Left renal cortex interstitium (tissue), 4 donors: ENCODE results near the gene PABPC1L2A. TPM values are rescaled to one million over a fixed set of nuclear protein-coding genes. Genes with fewer than 3 reads are reported as not detected.
A peak's percentile ranks its signal among the peaks of the same experiment; 100 is the strongest.
"Not testable (repeated sequence)": the region's sequence is repeated elsewhere in the genome, so short reads cannot be mapped to it uniquely, and the experiment has no call there.

Source experiments
- DNase-seq, 4 donors: peaks; one replicate each; pipeline ENCODE4 v3.0.0-alpha.2; 2013; ENCODE audit warnings: low read depth in 4 of 4, low spot score in 2 of 4, missing footprints in 1 of 4
- polyA plus RNA-seq, 4 donors: library from polyadenylated mRNA; unstranded; fragments of 120-200 nt; gene quantifications; one replicate each; pipeline ENCODE4 v1.2.1, GENCODE V29; 2013; ENCODE audit not compliant: insufficient read length in 4 of 4

PABPC1L2A gene
- polyA plus RNA-seq = not detected

DNA sequence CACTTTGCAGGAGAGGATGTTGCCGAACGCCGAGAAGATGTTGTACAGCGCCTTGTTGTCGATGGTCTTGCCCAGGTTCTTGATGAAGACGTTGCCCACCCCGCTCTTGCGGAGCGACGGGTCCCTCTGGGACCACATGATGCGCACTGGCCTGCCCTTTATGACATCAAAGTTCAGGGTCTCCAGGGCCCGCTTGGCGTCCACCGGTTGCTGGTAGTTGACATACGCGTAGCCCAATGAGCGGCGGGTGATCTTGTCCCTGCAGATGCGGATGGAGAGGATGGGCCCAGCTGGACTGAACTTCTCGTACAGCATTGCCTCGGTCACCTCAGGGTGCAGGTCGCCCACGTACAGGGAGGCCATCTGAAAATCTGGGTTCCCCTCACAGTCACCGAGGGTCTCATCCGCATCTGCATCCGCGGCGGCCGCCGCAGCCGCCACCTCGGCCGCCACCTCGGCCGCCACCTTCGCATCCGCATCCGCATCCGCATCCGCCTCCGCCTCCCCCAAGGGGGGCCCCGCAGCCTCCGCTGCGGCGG is at the start of gene PABPC1L2A:
Gene PABPC1L2A, minus strand, starts transcription at position 489 of the 539 bp plus-strand sequence. Its CDS starts 126 bp downstream, at position 363.
- not testable (repeated sequence) for DNase-seq

- DNase-seq = peak in 1 of 4 donors; percentile 2
Measured at GRCh38 chrX:73127700-73128241, 48.5 kb upstream of the PABPC1L2A start.

- no peak for DNase-seq
Measured at GRCh38 chrX:73126240-73126639, 46.9 kb upstream of the PABPC1L2A start.

GRCh38 chrX:73099505-73099904 is 20.2 kb upstream of the PABPC1L2A start:
- not testable (repeated sequence) for DNase-seq

DNA sequence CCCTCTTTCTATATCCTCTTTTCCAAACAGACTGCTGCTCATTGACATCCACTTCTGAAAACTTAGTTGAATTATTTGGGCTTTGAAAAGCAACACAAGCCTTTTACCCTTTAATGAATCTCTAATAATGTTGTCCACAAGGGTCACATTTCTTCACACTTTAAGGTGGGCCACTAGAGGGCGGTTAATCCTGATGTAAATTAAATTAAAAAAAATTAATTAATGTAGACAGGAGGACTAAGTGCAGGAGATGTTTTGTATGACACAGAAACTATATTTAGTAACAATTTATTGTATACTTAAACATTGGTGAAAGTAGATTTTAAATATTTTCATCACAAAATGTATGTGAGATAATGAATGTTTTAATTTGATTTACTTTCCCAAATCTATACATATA is 7.5 kb upstream of the PABPC1L2A start:
- not testable (repeated sequence) for DNase-seq

DNA sequence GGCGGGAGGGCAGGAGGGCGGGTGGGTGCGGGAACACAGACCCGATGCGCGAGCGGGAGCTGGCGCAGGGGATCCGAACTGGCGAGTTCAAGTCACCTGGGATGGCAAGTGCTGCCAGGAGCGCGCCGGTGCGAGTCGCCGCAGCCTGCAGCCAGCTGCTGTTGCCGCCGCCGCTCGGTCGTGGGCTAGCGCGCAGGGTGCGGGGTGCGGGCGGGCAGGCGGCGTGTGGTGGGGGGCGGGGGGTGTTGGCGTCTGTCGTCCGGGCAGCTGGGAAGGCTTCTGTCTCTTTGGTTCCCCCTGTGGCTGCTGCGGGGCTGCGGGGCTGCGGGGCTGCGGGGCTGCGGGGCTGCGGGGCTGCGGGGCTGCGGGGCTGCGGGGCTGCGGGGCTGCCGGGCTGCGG is 572 bp upstream of the PABPC1L2A start:
- DNase-seq = not testable (repeated sequence)

- DNase-seq = not testable (repeated sequence)
Measured at GRCh38 chrX:73078597-73078996, 715 bp downstream of the PABPC1L2A start.

DNA sequence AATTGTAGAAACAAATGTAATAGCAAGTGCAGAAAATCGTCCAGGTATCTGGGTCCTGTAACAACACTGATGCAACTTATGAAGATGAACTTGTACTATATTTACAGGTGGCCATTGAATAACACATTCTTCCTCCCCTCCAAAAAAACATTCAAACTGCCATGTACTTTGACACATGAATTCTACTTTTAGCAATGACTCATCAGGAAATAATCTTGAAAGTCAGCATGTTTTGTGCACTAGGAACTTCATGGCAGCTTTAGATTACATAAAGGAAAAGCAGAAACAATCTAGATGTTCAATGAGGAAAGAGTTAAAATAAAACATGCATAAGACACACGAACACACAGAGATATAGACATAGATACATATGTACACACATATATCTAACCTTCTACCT is 2.5 kb downstream of the PABPC1L2A start:
- no peak for DNase-seq

GRCh38 chrX:73069365-73070035 is 9.8 kb downstream of the PABPC1L2A start:
- no peak for DNase-seq

- no peak for DNase-seq
Measured at GRCh38 chrX:73068467-73069364, 10.6 kb downstream of the PABPC1L2A start.

DNA sequence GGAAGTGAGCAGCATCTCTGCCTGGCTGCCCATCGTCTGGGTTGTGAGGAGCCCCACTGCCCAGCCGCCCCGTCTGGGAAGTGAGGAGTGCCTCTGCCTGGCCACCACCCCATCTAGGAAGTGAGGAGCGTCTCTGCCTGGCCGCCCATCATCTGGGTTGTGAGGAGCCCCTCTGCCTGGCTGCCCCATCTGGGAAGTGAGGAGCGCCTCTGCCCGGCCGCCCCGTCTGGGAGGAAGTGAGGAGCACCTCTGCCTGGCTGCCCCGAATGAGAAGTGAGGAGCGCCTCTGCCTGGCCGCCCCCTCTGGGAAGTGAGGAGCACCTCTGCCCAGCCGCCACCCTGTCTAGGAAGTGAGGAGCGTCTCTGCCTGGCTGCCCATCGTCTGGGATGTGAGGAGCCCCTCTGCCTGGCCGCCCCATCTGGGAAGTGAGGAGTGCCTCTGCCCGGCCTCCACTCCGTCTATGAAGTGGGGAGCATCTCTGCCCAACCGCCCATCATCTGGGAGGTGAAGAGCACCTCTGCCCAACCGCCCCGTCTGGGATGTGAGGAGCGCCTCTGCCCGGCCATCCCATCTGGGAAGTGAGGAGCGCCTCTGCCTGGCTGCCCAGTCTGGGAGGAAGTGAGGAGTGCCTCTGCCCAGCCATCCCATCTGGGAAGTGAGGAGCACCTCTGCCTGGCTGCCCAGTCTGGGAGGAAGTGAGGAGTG is 11.4 kb downstream of the PABPC1L2A start:
- not testable (repeated sequence) for DNase-seq

DNA sequence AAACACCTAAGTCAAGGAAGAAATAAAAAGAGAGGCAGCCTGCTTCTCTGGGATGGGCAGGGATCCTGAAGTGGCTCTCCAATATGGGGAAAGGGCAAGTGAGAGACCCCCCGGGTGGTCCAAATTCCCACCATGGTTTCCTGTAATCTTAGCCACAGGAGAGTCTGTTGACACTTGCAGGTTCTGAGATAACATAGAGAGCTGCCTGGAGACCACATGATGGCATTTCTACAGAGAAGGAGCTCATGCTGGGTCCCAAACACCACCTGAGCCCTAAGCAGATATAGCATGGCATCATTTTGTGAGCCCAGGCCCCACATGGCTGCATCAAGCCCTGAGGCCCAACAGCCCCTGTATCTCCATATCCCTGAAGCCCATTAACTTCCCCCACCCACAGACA is 50.4 kb downstream of the PABPC1L2A start:
- DNase-seq = no peak

Other genes starting within 250 kb of the PABPC1L2A start
- not detected for gene FAM236C, start 166.9 kb downstream of the PABPC1L2A start, polyA plus RNA-seq
- under 1 TPM in 1 of 4 donors, not detected in 3; 0.47 TPM for gene FAM236A, start 141.3 kb downstream of the PABPC1L2A start, polyA plus RNA-seq
- gene DMRTC1, start 135.7 kb downstream of the PABPC1L2A start, polyA plus RNA-seq = under 1 TPM; 0.30 to 0.96 (median 0.52) TPM
- under 1 TPM in 1 of 4 donors, not detected in 3; 0.13 TPM for gene PABPC1L2B, start 76.6 kb downstream of the PABPC1L2A start, polyA plus RNA-seq
- 1 to 10 TPM; 1.8 to 4.0 (median 2.5) TPM for gene NAP1L2, start 135.3 kb upstream of the PABPC1L2A start, polyA plus RNA-seq